Measurements from ENCODE around the gene PRDM16. TPM values are rescaled to one million over a fixed set of nuclear protein-coding genes. Genes with fewer than 3 reads are reported as not detected.

PRDM16 gene
- total RNA-seq, 1 donor from 2014 or later, result 21.4 TPM

- Mint-ChIP-seq H3K4me1 (ENCODE audit: unreplicated experiment) (peaks cover 30% of the 10 kb centered on the region), H3K4me3 (ENCODE audit: unreplicated experiment) (no peak overlapping the region), H3K36me3 (ENCODE audit: low read depth, unreplicated experiment) (peaks cover 4% of the 10 kb centered on the region), H3K9me3 (ENCODE audit: unreplicated experiment) (no peaks in the 10 kb centered on the region), H3K27me3 (ENCODE audit: unreplicated experiment) (peaks cover 9% of the 10 kb centered on the region), H3K27ac (ENCODE audit: unreplicated experiment) (no peak overlapping the region)
- TF ChIP-seq, protein P1, sequence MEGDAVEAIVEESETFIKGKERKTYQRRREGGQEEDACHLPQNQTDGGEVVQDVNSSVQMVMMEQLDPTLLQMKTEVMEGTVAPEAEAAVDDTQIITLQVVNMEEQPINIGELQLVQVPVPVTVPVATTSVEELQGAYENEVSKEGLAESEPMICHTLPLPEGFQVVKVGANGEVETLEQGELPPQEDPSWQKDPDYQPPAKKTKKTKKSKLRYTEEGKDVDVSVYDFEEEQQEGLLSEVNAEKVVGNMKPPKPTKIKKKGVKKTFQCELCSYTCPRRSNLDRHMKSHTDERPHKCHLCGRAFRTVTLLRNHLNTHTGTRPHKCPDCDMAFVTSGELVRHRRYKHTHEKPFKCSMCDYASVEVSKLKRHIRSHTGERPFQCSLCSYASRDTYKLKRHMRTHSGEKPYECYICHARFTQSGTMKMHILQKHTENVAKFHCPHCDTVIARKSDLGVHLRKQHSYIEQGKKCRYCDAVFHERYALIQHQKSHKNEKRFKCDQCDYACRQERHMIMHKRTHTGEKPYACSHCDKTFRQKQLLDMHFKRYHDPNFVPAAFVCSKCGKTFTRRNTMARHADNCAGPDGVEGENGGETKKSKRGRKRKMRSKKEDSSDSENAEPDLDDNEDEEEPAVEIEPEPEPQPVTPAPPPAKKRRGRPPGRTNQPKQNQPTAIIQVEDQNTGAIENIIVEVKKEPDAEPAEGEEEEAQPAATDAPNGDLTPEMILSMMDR (IDR thresholded peaks at IDR 0.05; ENCODE audit: unreplicated experiment), result no peak
- no peak for DNase-seq (ENCODE audit: low spot score)
These were observed 87.9 kb downstream of the PRDM16 start for GRCh38 chr1:3156936-3157335.

- Mint-ChIP-seq H3K4me3 (ENCODE audit: unreplicated experiment) (no peak overlapping the region), H3K4me1 (ENCODE audit: unreplicated experiment) (peaks cover 26% of the 10 kb centered on the region), H3K27me3 (ENCODE audit: unreplicated experiment) (peaks cover 14% of the 10 kb centered on the region), H3K9me3 (ENCODE audit: unreplicated experiment) (no peaks in the 10 kb centered on the region), H3K27ac (ENCODE audit: unreplicated experiment) (no peak overlapping the region), H3K36me3 (ENCODE audit: low read depth, unreplicated experiment) (no peaks in the 10 kb centered on the region)
- TF ChIP-seq, protein P1 (IDR thresholded peaks at IDR 0.05; ENCODE audit: unreplicated experiment), result no peak
- DNase-seq (ENCODE audit: low spot score), result no peak
These were observed 89.3 kb downstream of the PRDM16 start for GRCh38 chr1:3158347-3158746.

GRCh38 chr1:3159121-3159520 lies 90.1 kb downstream of the PRDM16 start:
- Mint-ChIP-seq H3K4me3 (ENCODE audit: unreplicated experiment) (no peak overlapping the region), H3K4me1 (ENCODE audit: unreplicated experiment) (peaks cover 26% of the 10 kb centered on the region), H3K27ac (ENCODE audit: unreplicated experiment) (no peak overlapping the region), H3K9me3 (ENCODE audit: unreplicated experiment) (no peaks in the 10 kb centered on the region), H3K27me3 (ENCODE audit: unreplicated experiment) (peaks cover 14% of the 10 kb centered on the region), H3K36me3 (ENCODE audit: low read depth, unreplicated experiment) (no peaks in the 10 kb centered on the region)
- TF ChIP-seq, protein P1 (IDR thresholded peaks at IDR 0.05; ENCODE audit: unreplicated experiment), result no peak
- DNase-seq (ENCODE audit: low spot score), result no peak

- Mint-ChIP-seq H3K27ac (ENCODE audit: unreplicated experiment) (no peak overlapping the region), H3K4me3 (ENCODE audit: unreplicated experiment) (no peak overlapping the region), H3K36me3 (ENCODE audit: low read depth, unreplicated experiment) (no peaks in the 10 kb centered on the region), H3K4me1 (ENCODE audit: unreplicated experiment) (peaks cover 21% of the 10 kb centered on the region), H3K9me3 (ENCODE audit: unreplicated experiment) (no peaks in the 10 kb centered on the region), H3K27me3 (ENCODE audit: unreplicated experiment) (peaks cover 14% of the 10 kb centered on the region)
- TF ChIP-seq, protein P1 (IDR thresholded peaks at IDR 0.05; ENCODE audit: unreplicated experiment), result no peak
- DNase-seq (ENCODE audit: low spot score), result no peak
These were observed 91.0 kb downstream of the PRDM16 start for GRCh38 chr1:3159996-3160395.

DNA sequence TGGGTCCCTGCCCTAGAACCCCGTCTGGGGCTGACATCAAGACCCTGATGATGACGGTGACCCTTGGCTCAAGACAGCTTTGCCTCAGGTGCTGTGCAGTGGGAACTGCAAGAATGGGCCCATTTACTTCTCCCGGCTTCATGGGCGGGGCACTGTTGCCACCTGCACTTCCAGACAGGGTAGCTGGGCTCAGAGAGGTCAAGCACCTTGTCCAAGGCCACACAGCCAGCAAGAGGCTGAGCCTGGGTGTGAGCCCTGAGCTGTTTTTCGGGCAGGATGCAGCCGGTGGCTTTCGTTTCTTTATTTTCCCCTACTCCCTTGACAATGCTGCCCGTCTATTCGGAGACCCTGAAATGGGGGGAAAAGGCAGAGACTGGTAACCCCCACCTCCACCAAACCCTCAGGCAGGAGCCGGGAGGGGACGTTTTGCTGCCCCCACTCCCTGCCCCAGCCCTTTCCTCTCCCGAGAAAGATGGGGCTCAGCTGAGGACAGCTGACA lies 91.7 kb downstream of the PRDM16 start:
- Mint-ChIP-seq H3K27ac (ENCODE audit: unreplicated experiment) (no peak overlapping the region), H3K9me3 (ENCODE audit: unreplicated experiment) (no peaks in the 10 kb centered on the region), H3K27me3 (ENCODE audit: unreplicated experiment) (peaks cover 14% of the 10 kb centered on the region), H3K4me3 (ENCODE audit: unreplicated experiment) (no peak overlapping the region), H3K36me3 (ENCODE audit: low read depth, unreplicated experiment) (no peaks in the 10 kb centered on the region), H3K4me1 (ENCODE audit: unreplicated experiment) (peaks cover 16% of the 10 kb centered on the region)
- TF ChIP-seq, protein P1 (IDR thresholded peaks at IDR 0.05; ENCODE audit: unreplicated experiment), result no peak
- DNase-seq (ENCODE audit: low spot score), result no peak
